ENCODE data around the gene CYP4X1.

- TF ChIP-seq EP300 (IDR thresholded peaks at IDR 0.05) (no peak), CTCF (IDR thresholded peaks at IDR 0.05) (no peak), POLR2A (IDR thresholded peaks at IDR 0.05; ENCODE audit: low read depth) (no peak), POLR2AphosphoS5 (IDR thresholded peaks at IDR 0.05) (no peak)
Observed at GRCh38 chr1:47030170-47030805, 6.8 kb downstream of the CYP4X1 start.

Measured in esophagus muscularis mucosa (tissue), 4 donors.